ENCODE measurements around the gene RNU6-9. TPM values are rescaled to one million over a fixed set of nuclear protein-coding genes. Genes with fewer than 3 reads are reported as not detected.

RNU6-9 gene
- total RNA-seq, 2 donors from 2014 or later: not detected

GRCh38 chr19:913080-913748, 19.9 kb downstream of the RNU6-9 start, which contains the start of gene R3HDM4:
Gene R3HDM4, minus strand, starts transcription at chr19:913219. Its CDS starts 62 bp downstream, at chr19:913157.
- H3K36me3 Mint-ChIP-seq (ENCODE audit: insufficient read depth in 2 of 2): peaks cover 3 to 9% of the 10 kb centered on the region in 2 donors
- ATAC-seq (replicated peaks in 1 of 2) (peak; percentile 76 to 79), DNase-seq (peak; percentile 89 to 94)
- H3K27ac Mint-ChIP-seq: peak within 1 kb of the TSS; percentile 88
- no peaks in the 10 kb centered on the region for H3K9me3 Mint-ChIP-seq
- H3K4me1 Mint-ChIP-seq (ENCODE audit: low read depth): peaks cover 36% of the 10 kb centered on the region
- no peaks in the 10 kb centered on the region for H3K27me3 Mint-ChIP-seq (ENCODE audit: low read depth)
- H3K4me3 Mint-ChIP-seq: peak within 1 kb of the TSS; percentile 83 to 90

DNA sequence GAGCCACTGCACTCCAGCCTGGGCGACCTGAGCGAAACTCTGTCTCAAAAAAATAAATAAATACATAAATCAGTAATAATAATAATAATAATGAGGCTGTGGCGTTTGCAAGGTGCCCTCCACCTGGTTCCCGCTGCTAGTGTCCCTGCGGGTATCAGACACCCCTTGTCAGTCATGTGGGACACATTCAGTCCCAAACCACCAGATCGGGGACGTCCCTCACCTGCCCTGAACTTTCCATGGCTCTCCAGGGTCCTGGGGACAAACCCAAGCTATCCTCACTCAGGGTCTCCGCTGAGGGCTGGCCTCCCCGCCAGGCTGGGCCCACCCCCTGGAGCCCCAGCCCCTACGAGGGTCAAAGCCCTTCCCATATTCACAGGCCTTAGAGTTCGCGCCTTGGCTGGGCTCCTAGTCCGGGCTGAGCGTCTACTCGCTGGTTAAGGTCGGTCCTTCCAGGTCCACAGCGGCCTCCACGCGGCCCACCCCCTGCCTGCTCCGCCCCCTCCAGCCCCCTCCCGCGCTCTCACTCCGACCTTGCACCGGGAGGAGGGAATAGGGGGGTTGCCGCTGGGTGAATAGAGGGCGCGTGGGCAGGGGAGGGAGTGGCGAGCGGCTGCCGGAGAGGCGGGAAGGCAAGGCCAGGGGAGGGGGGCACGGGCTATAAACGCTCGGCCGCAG, 23.5 kb downstream of the RNU6-9 start:
- no peaks in the 10 kb centered on the region for H3K36me3 Mint-ChIP-seq (ENCODE audit: insufficient read depth in 2 of 2)
- no peaks in the 10 kb centered on the region for H3K9me3 Mint-ChIP-seq
- H3K4me3 Mint-ChIP-seq: peak overlapping the region; percentile 40 to 53
- H3K4me1 Mint-ChIP-seq (ENCODE audit: low read depth): peaks cover 25% of the 10 kb centered on the region
- ATAC-seq (replicated peaks in 1 of 2): no peak
- H3K27me3 Mint-ChIP-seq (ENCODE audit: low read depth): no peaks in the 10 kb centered on the region
- no peak overlapping the region for H3K27ac Mint-ChIP-seq
- DNase-seq: peak; percentile 40 to 43

DNA sequence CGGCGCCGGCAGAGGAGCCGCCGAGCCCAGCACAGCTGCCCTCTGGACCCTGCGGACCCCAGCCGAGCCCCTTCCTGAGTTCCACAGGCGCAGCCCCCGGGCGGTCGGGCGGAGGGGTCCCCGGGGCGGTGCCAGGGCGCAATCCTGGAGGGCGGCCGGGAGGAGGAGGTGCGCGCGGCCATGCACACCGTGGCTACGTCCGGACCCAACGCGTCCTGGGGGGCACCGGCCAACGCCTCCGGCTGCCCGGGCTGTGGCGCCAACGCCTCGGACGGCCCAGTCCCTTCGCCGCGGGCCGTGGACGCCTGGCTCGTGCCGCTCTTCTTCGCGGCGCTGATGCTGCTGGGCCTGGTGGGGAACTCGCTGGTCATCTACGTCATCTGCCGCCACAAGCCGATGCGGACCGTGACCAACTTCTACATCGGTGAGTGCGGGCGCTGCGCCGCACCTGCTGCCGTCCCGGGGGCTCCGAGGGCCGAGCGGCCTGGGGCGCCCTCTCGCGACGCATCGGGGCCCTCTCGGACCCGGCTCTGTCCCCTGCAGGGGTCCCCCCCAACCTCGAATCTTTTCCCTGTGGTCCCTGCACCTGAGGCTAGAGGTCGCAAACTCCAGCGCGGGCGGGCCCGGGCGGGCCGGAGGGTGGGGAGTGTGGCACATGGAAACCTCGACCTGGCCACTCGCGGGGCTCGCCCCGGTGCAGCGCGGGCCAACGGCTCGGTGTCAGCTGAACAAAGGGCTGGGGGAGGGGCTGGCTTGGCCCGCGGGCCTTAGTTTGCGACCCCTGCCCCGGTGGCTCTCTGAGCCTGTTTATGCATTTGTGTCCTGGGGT, 24.3 kb downstream of the RNU6-9 start, which contains the start of gene KISS1R:
Gene KISS1R (plus strand): TSS at position 11 of the 829 bp plus-strand sequence. CDS start 170 bp downstream, at position 181.
- no peaks in the 10 kb centered on the region for H3K36me3 Mint-ChIP-seq (ENCODE audit: insufficient read depth in 2 of 2)
- peak; percentile 13 to 32 for ATAC-seq (replicated peaks in 1 of 2)
- peak; percentile 62 to 76 for DNase-seq
- H3K27me3 Mint-ChIP-seq (ENCODE audit: low read depth): no peaks in the 10 kb centered on the region
- no peaks in the 10 kb centered on the region for H3K9me3 Mint-ChIP-seq
- peaks cover 28% of the 10 kb centered on the region for H3K4me1 Mint-ChIP-seq (ENCODE audit: low read depth)
- H3K27ac Mint-ChIP-seq: no peak within 1 kb of the TSS
- H3K4me3 Mint-ChIP-seq: peak within 1 kb of the TSS; percentile 83 to 85

DNA sequence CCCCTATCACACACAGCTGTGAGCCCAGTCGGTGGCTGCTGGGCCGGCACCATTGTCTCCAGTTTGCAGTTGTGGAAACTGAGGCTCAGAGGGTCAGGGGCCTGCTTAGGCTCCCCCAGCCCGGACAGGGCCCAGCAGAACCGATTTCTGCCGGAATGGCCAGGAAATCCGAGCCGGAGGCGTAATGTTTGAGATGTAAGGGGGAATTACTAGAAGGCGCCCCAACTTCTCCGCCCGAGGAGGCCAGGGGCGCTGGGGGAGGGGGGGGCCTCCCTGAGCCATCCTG, 24.8 kb downstream of the RNU6-9 start:
- DNase-seq (no peak), ATAC-seq (replicated peaks in 1 of 2) (no peak)
- no peaks in the 10 kb centered on the region for H3K9me3 Mint-ChIP-seq
- H3K27me3 Mint-ChIP-seq (ENCODE audit: low read depth): no peaks in the 10 kb centered on the region
- H3K4me3 Mint-ChIP-seq: peak overlapping the region; percentile 83 to 85
- H3K36me3 Mint-ChIP-seq (ENCODE audit: insufficient read depth in 2 of 2): no peaks in the 10 kb centered on the region
- no peak overlapping the region for H3K27ac Mint-ChIP-seq
- H3K4me1 Mint-ChIP-seq (ENCODE audit: low read depth): peaks cover 28% of the 10 kb centered on the region

GRCh38 chr19:918481-919198, 25.4 kb downstream of the RNU6-9 start:
- H3K4me3 Mint-ChIP-seq: peak overlapping the region; percentile 68 to 85
- H3K27ac Mint-ChIP-seq: no peak overlapping the region
- H3K27me3 Mint-ChIP-seq (ENCODE audit: low read depth): no peaks in the 10 kb centered on the region
- H3K4me1 Mint-ChIP-seq (ENCODE audit: low read depth): peaks cover 28% of the 10 kb centered on the region
- peak; percentile 61 to 62 for DNase-seq
- H3K9me3 Mint-ChIP-seq: no peaks in the 10 kb centered on the region
- ATAC-seq (replicated peaks in 1 of 2): peak in 1 of 2 donors; percentile 12
- no peaks in the 10 kb centered on the region for H3K36me3 Mint-ChIP-seq (ENCODE audit: insufficient read depth in 2 of 2)

GRCh38 chr19:919199-920050, 26.1 kb downstream of the RNU6-9 start:
- Mint-ChIP-seq H3K4me1 (ENCODE audit: low read depth) (peaks cover 27% of the 10 kb centered on the region), H3K9me3 (no peaks in the 10 kb centered on the region), H3K27me3 (ENCODE audit: low read depth) (no peaks in the 10 kb centered on the region), H3K4me3 (peak overlapping the region; percentile 68 to 85), H3K27ac (no peak overlapping the region), H3K36me3 (ENCODE audit: insufficient read depth in 2 of 2) (no peaks in the 10 kb centered on the region)
- DNase-seq (peak; percentile 58 to 60), ATAC-seq (replicated peaks in 1 of 2) (peak; percentile 30 to 48)

DNA sequence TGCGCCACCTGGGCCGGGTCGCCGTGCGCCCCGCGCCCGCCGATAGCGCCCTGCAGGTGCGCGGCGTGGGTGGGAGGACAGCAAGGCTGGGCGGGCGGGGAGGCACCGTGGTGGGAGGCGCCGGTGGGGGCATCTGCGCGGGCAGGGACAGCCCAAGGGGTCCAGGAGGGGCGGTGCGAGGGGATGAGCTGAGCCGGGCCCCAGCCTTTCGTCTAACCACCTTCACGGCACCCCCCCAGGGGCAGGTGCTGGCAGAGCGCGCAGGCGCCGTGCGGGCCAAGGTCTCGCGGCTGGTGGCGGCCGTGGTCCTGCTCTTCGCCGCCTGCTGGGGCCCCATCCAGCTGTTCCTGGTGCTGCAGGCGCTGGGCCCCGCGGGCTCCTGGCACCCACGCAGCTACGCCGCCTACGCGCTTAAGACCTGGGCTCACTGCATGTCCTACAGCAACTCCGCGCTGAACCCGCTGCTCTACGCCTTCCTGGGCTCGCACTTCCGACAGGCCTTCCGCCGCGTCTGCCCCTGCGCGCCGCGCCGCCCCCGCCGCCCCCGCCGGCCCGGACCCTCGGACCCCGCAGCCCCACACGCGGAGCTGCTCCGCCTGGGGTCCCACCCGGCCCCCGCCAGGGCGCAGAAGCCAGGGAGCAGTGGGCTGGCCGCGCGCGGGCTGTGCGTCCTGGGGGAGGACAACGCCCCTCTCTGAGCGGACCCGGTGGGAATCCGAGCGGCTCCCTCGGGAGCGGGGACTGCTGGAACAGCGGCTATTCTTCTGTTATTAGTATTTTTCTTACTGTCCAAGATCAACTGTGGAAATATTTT, 27.0 kb downstream of the RNU6-9 start:
- no peaks in the 10 kb centered on the region for H3K9me3 Mint-ChIP-seq
- peak overlapping the region; percentile 89 for H3K27ac Mint-ChIP-seq
- no peaks in the 10 kb centered on the region for H3K36me3 Mint-ChIP-seq (ENCODE audit: insufficient read depth in 2 of 2)
- DNase-seq: peak; percentile 74 to 75
- no peaks in the 10 kb centered on the region for H3K27me3 Mint-ChIP-seq (ENCODE audit: low read depth)
- peaks cover 20% of the 10 kb centered on the region for H3K4me1 Mint-ChIP-seq (ENCODE audit: low read depth)
- H3K4me3 Mint-ChIP-seq: peak overlapping the region; percentile 86 to 99
- ATAC-seq (replicated peaks in 1 of 2): peak; percentile 36 to 48

DNA sequence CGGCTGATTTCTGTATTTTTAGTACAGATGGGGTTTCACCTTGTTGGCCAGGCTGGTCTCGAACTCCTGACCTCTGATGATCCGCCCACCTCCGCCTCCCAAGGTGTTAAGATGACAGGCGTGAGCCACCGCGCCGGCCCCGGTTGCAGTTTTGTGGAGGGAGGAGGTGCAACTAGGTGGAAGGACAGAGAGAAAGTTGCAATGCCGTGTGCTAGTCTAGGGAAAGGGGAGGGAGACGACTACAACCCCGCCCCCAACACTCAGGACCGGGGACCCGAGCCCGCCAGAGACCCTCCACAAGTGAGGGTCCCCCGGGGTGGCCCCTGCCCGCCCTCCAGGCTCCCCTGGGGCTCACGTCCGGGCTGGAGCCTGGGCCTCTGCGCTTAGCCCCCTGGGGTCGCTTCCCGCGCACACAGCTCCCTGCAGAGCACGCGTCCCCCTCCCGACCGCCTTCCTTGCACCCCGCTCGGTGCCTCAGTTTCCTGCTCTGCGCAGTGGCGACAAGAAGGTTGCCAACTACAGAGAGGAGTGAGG, 31.3 kb downstream of the RNU6-9 start:
- no peak for ATAC-seq (replicated peaks in 1 of 2)
- no peaks in the 10 kb centered on the region for H3K27me3 Mint-ChIP-seq (ENCODE audit: low read depth)
- H3K9me3 Mint-ChIP-seq: no peaks in the 10 kb centered on the region
- DNase-seq: peak; percentile 40 to 57
- H3K4me3 Mint-ChIP-seq: peak overlapping the region; percentile 83 to 84
- no peaks in the 10 kb centered on the region for H3K36me3 Mint-ChIP-seq (ENCODE audit: insufficient read depth in 2 of 2)
- peaks cover 16% of the 10 kb centered on the region for H3K4me1 Mint-ChIP-seq (ENCODE audit: low read depth)
- no peak overlapping the region for H3K27ac Mint-ChIP-seq

GRCh38 chr19:925087-925525, 31.8 kb downstream of the RNU6-9 start:
- Mint-ChIP-seq H3K36me3 (ENCODE audit: insufficient read depth in 2 of 2) (no peaks in the 10 kb centered on the region), H3K27me3 (ENCODE audit: low read depth) (no peaks in the 10 kb centered on the region), H3K4me3 (peak overlapping the region; percentile 83 to 84), H3K27ac (no peak overlapping the region), H3K4me1 (ENCODE audit: low read depth) (peaks cover 16% of the 10 kb centered on the region), H3K9me3 (no peaks in the 10 kb centered on the region)
- peak; percentile 65 to 70 for ATAC-seq (replicated peaks in 1 of 2)
- DNase-seq: peak; percentile 41 to 81

GRCh38 chr19:925526-926322, 32.4 kb downstream of the RNU6-9 start, which contains the start of gene ARID3A:
Gene ARID3A, plus strand, starts transcription at chr19:926035. Its CDS starts 3,494 bp downstream, at chr19:929529.
- Mint-ChIP-seq H3K4me3 (peak within 1 kb of the TSS; percentile 84 to 86), H3K27ac (no peak within 1 kb of the TSS), H3K9me3 (no peaks in the 10 kb centered on the region), H3K4me1 (ENCODE audit: low read depth) (peaks cover 13% of the 10 kb centered on the region), H3K36me3 (ENCODE audit: insufficient read depth in 2 of 2) (no peaks in the 10 kb centered on the region), H3K27me3 (ENCODE audit: low read depth) (no peaks in the 10 kb centered on the region)
- ATAC-seq (replicated peaks in 1 of 2): peak; percentile 68 to 75
- peak; percentile 83 to 84 for DNase-seq

DNA sequence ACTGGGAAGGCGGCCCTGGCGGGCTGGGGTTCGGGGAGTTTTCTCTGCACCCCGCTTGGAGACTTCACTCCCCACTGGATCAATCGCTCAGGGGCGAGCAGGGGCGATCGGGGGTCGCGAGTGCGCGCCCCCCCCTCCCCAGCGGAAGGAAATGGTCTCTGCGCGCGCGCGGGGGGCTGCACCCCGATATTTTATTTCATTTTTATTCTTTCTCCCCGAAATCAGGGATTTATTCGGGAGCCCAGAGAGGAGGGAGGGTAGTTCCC, 33.0 kb downstream of the RNU6-9 start:
- ATAC-seq (replicated peaks in 1 of 2) (no peak), DNase-seq (no peak)
- H3K9me3 Mint-ChIP-seq: no peaks in the 10 kb centered on the region
- no peak overlapping the region for H3K27ac Mint-ChIP-seq
- peaks cover 0 to 3% of the 10 kb centered on the region in 2 donors for H3K36me3 Mint-ChIP-seq (ENCODE audit: insufficient read depth in 2 of 2)
- peak overlapping the region; percentile 76 to 78 for H3K4me3 Mint-ChIP-seq
- no peaks in the 10 kb centered on the region for H3K27me3 Mint-ChIP-seq (ENCODE audit: low read depth)
- H3K4me1 Mint-ChIP-seq (ENCODE audit: low read depth): peaks cover 8% of the 10 kb centered on the region
